IPS DF 19.7 (cell line): ENCODE data around the gene PKN2.
A peak's percentile ranks its signal among the peaks of the same experiment; 100 is the strongest.
"Not testable (repeated sequence)": the region's sequence is repeated elsewhere in the genome, so short reads cannot be mapped to it uniquely, and the experiment has no call there.

Experiments used
- DNase-seq: peaks from one replicate; pipeline ENCODE4 v3.0.0-alpha.2; 2013; ENCODE audit warnings: low read depth, low spot score

The PKN2 gene

DNA sequence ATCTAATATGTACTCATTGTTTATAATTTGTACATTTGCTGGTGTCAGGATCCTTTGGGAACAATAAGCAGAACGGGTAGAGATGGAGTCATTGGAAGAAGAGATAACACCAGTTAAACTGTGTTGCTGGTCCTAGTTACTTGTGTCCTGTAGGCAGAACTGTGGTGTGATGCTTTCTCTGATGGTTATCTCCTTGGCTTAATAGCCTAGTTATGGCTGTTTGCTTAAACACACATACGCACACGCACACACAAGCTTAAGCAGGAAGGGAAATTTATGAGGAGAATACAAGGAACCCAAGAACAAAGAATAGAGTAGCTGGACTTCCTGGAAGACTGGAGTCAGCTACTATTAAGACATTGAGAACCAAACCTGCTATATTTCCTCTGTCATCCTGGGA, 5.7 kb upstream of the PKN2 start:
- DNase-seq: no peak

DNA sequence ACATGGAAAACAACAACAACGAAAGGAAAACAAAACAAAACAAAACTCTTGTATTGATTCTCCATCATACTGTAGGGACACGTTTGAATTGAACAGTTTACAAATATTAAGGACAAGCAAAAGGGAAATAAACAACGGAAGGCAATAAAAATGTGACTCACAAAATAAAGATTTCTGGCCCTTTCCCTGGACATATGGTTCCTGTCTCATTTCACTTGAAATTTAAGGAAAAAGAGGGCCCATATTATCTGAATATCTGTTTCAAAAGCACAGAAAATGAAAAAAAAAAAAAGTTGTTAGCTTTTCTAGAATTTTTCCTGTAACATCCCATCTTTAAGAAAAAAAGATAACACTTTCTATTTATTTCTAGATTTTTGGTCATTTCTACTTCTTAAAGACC, 3.6 kb upstream of the PKN2 start:
- DNase-seq: no peak

DNA sequence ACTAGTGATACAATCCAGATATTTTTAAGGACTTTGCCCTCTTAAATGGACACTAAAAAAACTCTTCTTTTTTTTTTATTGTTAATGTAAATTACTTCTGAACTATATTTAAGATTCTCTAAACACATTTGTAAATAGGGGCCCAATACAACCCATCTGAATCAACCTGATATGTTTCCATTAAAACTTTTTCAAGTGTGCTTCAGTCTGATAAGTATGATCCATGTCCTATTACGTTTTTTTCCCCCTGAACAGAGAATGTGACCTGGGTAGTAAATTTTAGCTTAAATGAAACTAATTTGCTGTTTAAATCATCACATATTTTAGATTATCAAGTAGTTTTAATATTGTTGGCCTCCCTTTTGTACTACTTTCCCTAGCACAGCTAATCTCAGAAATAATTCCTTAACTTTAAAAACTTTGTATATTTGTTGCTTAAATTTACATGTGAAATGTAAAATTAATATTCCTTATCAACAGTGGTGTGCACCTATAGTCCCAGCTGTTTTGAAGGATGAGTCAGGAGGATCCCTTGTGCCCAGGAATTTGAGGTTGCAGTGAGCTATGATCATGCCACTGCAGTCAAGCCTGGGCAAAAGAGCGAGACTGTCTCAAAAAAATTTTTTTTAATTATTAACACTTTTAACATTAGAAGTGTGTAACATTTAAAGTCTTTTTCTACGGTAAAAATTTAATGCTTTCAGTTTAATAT, 3.0 kb upstream of the PKN2 start:
- no peak for DNase-seq

DNA sequence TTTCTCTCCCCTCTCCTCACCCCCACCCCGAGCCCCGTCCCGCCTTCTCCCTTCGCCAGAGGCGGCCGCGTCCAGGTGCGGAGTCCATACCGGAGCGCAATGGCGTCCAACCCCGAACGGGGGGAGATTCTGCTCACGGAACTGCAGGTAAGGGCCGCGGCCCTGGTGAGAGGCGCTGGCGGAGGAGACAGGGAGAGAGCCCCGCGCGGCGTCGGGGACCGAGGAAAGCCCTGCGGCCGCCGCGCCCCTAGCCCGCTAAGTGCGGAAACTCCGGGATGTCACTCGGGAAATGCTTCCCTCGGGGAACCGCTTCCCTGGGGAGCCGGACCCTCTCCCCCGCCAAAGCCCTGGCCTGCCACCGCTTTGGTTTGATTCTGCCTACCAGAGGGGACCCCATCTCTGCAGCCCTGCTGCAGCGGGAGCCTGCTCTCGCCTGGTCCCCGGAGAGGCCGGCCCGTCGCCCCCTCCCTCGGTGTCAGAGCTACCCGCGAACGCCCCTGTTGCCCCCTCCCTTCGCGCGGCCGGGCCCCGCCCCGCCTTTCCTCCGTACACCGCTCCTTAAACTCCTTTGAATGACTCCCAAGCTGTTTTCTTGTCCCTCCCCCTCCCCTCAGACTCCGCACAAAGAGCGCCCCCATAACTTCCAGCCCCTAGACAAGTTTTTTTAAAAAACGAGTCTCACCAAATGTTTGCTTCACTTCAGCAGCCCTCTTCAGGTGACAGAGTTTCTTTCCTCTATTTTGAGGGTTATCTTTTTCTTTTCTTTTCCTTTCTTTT, 597 bp downstream of the PKN2 start:
- peak; percentile 52 for DNase-seq

DNA sequence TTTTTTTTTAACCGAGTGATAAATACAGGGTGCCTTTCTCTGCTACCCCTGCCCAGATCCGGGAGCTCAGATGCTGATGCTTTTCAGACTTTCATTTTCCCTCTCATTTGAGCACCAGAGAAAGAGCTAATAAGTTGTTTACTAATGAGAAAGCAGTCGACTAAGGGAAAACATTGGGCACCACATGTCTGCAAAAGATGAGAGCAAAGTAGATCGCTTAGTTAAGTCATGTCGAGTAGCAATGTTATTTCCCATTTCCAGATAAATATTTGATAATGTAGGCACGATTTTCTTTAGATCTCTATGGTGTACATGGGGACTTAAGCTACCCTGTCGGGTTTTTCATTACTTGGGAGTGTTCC, 1.2 kb downstream of the PKN2 start:
- no peak for DNase-seq

DNA sequence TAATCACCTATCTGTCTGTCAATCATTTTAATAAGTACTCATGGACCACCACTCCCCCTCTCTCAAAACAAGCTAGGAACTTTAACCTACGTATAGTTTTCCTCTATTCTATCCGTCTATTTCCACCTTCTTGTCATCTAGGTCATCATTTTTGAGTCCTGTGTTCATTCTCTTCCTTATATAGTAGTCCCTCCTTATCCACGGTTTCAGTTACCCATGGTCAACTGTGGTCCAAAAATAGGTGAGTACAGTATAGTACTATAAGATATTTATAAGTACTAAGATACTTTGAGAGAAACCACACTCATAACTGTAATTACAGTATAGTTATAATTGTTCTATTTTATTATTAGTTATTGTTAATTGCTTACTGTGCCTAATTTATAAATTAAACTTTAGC, 7.5 kb downstream of the PKN2 start:
- DNase-seq: no peak

DNA sequence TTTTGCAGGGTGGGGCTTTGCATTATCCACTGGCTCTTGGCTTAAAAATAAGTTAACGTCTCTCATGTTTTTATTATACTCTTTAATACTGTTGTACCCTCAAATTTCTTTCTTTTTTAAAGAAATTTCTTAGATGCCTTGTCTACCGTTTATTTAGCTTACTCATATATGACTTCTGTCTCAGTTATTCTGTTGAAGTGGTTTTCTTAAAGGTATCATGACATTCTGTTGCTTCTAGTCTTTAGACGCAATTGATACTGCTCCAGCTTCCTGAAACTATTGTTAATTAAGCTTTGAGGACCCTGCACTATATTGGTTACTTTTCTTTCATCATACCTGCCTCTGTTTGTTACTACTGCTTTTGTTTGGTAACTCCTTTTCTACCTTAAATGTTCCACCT, 11.7 kb downstream of the PKN2 start:
- DNase-seq: no peak

DNA sequence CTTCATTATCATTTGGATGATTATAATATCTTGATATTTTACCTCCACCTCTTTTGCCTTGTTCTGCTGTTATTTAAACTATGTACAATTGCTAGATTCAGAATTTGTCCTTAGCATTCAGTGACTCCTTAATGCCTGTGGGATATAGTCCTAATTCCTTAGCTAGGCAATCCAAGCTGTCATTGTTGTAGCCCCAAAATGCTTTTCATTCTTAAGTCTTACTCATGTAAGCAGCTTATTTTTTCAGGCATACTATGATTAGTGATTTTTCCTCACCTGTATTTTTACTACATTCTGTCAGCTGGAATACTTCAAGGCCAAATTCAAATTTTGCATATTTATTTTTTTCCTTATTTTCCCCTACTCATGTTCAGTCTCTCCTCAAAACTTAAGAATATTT, 13.4 kb downstream of the PKN2 start:
- DNase-seq: no peak

DNA sequence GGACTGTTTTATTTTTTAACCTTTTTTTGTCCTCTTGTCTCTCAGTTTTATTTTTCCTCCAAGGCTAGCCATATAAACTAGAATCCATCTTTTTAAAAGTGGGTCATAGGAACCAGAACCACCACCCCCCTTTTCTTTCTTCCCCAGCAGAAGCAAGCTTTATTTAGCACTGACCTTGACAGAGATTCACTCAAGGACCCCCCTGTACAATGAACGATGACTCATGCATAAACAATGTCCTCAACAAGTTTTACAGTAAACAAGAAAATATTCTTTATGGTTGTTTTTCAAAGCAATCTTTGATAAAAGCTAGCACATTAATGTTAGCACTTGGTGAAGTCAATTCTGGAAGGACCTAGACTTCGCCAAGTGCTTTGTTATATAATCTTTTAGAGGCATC, 14.1 kb downstream of the PKN2 start:
- DNase-seq: no peak

DNA sequence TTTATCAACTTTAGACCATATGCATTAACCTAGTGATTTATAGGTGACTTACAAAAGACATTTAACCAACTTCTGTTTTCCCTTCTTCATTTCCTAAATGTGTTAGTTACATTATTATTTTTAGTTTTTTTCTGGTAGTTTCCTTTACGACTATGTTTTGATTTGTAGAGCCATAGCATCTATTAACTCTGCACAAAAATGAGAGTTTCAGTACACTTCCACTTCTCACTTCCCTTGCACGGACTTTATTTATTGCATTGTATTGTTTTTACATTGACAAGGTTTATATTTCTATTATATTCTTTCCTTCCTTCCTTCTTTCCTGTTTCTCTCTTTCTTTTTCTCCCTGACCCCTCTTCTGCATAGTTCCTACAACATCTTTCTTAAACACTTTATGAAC, 14.7 kb downstream of the PKN2 start:
- DNase-seq: no peak

DNA sequence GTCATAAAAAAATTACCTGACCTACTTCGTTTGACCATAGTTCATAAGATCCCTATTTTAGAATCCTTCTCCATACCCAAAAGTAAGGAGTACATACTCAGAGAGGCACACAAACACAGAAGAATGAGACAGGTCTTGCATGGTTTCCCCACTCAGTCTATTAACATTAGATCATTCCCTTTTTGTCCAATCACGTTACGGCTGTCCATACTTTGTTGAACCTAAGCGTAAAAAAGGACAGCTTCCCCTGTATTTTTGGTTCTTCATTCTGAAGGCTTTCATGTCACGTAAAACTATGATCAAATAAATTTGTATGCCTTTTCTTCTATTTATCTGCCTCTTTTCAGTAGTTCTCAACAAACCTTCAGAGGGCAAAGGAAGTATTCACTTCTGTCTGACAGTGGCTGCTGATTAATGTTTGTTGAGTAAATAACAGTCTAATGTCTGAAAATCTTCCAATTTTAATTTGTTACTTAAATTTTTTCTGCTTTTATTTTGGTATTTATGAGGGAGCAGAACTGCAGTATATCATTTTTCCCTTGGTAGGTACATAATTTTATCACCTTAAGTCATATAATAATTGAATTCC, 16.4 kb downstream of the PKN2 start:
- DNase-seq: no peak

DNA sequence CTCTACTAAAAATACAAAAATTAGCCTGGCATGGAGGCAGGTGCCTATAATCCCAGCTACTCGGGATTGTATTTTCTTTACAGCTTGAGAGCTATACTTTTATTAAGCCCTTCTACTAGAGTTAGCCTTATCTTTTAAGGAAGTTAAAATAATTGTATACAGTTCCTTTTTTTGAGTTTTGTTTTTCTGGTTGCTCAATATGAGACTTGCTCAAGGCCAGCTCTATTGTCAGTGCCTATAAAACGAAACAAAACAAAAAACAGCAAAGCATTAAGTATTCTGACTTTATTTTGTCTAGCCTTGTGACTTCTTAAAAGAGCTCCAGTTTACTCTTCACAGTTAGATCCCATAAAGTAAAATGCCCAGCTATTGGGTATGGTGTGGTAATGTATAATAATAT, 17.2 kb downstream of the PKN2 start:
- no peak for DNase-seq

DNA sequence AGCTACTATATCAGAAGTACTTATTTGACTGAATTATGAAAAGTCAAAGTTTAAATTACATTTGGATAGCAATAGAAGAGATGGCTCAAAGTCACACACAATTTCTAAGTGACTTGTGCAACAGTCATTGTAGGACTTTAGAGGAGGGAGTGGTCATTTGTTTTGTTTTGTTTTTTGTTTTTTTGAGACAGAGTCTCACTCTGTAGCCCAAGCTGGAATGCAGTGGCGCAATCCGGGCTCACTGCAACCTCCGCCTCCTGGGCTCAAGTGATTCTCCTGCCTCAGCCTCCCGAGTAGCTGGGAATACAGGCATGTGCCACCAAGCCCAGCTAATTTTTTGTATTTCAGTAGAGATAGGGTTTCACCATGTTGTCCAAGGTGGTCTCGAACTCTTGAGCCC, 17.7 kb downstream of the PKN2 start:
- not testable (repeated sequence) for DNase-seq

DNA sequence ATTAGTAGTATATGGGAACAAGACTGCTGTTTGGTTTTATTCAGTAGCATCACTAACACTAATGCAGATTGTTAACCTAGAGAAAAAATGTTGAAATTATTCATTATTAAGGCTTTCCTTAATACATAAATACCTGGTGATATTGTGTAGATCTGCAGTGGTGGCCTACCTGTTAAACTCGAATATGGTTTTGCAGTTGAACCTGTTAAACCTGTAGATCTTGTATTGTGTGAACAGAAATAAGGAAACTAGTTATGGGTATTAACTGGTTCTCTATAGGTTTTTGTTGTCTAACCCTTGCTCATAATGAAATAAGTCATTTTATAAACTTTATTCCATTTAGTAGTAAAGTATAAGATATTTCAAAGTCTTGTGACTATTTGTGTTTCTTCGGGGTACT, 23.9 kb downstream of the PKN2 start:
- no peak for DNase-seq

DNA sequence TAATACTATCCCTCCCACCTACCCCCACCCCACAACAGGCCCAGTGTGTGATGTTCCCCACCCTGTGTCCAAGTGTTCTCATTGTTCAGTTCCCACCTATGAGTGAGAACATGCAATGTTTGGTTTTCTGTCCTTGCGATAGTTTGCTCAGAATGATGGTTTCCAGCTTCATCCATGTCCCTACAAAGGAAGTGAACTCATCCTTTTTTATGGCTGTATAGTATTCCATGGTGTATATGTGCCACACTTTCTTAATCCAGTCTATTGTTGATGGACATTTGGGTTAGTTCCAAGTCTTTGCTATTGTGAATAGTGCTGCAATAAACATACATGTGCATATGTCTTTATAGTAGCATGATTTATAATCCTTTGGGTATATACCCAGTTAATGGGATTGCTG, 28.8 kb downstream of the PKN2 start:
- not testable (repeated sequence) for DNase-seq

DNA sequence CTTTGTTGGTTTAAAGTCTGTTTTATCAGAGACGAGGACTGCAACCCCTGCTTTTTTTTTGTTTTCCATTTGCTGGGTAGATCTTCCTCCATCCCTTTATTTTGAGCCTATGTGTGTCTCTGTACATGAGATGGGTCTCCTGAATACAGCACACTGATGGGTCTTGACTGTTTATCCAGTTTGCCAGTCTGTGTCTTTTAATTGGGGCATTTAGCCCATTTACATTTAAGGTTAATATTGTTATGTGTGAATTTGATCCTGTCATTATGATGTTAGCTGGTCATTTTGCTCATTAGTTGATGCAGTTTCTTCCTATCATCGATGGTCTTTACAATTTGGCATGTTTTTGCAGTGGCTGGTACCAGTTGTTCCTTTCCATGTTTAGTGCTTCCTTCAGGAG, 32.5 kb downstream of the PKN2 start:
- not testable (repeated sequence) for DNase-seq

DNA sequence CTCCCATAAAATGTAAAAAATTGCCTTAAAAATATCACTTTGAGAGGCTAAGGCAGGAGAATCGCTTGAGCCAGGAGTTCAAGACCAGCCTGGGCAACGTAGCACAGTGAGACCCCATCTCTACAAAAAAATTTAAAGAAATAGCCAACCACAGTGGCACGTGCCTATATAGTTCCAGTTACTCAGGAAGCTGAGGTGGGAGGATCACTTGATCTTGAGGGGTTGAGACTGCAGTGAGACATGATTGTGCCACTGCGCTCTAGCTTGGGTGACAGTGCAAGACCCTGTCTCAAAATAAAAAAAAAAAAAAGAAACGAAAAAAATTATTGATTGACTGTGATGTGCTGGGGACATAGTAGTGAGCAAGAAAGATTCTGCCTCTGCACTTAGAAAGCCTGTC, 38.4 kb downstream of the PKN2 start:
- no peak for DNase-seq

DNA sequence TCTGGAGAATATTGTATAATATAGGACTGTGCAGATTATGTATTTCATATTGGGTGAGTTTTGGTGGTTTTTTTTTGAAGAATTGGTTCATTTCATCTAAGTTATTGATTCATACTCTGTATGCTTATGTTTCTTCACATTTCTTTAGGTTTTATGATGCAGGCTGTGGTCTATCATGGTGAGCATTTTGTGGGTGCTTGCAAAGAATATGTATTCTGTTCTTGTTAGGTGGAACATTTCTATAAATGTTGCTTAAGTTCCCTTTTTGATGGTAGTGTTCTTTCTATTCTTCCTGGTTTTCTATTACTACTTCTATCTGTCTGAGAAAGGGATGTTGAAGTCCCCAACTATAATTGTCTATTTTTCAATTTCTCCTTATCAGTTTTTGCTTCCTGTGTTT, 42.6 kb downstream of the PKN2 start:
- no peak for DNase-seq

DNA sequence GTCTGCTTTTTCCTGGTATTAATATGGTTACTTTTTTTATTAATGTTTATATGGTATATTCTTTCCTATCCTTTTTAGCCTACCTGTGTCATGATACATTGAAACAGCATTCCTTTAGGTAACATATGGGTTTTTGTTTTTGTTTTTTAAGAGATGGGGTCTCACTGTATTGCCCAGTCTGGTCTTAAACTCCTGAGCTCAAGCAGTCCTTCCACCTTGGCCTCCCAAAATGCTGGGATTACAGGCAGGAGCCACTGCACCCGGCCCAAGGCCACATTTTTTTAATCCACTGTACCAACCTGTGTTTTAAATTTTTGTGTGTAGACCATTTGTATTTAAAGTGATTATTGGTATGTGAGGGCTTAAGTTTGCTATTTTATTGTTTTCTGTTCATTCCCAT, 43.1 kb downstream of the PKN2 start:
- no peak for DNase-seq

DNA sequence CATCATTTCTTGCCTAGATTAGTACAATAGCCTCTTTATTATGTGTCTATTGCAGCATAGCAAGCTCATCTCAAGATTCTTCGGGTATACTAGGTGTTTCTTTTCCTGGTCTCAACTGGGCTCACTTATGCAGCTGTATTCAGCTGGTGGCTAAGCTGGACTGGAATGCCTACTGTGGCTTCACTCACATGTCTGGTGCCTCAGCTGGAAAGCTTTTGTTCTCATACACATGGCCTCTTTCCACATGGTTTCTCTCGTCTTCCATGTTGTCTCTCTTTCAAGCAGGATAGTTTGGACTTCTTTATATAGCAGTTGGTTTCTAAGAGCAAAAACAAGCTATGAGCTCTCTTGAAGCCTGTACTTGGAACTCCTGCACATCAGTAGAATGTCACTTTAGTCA, 45.2 kb downstream of the PKN2 start:
- DNase-seq: no peak

DNA sequence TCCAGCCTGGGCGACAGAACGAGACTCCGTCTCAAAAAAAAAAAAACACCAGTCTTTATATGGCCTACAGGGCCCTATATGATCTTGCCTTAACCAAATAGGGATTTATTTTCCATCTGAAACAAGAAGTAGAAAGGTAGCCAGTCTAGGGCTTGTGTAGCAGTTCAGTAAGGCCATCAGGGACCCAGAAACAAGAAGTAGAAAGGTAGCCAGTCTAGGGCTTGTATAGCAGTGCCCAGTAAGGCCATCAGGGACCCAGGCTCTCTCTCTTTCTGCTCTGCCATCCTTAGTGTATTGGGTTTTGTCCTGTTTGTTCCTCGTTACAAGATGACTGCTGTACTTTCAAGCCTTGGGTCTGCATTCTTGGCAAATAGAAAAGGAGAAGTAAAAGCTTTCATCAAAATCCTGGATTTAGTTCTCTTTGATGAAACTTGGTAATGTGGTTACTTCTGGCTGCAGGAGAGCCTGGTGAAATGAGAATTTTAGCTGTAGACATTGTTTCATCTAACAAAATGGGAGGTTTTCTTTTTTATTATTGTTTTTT, 46.1 kb downstream of the PKN2 start:
- no peak for DNase-seq

DNA sequence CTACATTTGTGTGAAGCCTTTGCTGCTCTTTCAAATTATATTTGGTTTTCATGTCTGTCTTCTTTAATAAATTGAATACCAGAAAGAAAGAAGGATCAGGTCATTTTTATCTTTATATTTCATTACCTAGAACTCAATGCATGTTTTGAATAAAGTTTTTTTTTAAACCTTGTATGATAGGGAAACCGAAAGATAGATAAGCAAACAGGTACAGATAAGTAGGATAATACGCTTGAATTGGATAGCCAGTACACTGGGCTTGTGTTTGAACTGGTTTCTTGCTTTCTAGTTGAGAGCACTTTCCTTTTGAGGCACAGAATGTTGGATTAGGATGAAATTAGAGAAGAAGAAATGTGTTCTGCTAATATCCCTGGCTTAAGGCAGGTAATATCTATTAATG, 46.9 kb downstream of the PKN2 start:
- DNase-seq: no peak
